GM23248 (cell line): ENCODE results near the gene MRPL38.

ENCODE experiments used
- EZH2 ChIP-seq: fragments of 200-600 bp; sonication (generic); IDR thresholded peaks from 2 replicates; pipeline ENCODE4 v1.6.1; 2018; ENCODE audit warnings: antibody characterized with exemption, mild to moderate bottlenecking; ENCODE audit not compliant: insufficient read depth, poor library complexity, severe bottlenecking
- EZH2phosphoT487 ChIP-seq: fragments of 200-600 bp; sonication (generic); IDR thresholded peaks from 2 replicates; pipeline ENCODE4 v1.6.1; 2018; ENCODE audit warnings: antibody characterized with exemption, moderate library complexity, mild to moderate bottlenecking, low read depth; ENCODE audit not compliant: insufficient read depth

- TF ChIP-seq EZH2 (no peak), EZH2phosphoT487 (no peak)
These were observed 50.5 kb downstream of the MRPL38 start for GRCh38 chr17:75854101-75854748.
